ENCODE results near the gene POC1B. TPM values are rescaled to one million over a fixed set of nuclear protein-coding genes. Genes with fewer than 3 reads are reported as not detected.
A peak's percentile ranks its signal among the peaks of the same experiment; 100 is the strongest.

Gene POC1B
- total and polyA plus RNA-seq, 11 donors = 3.3 to 12.4 (median 8.5) TPM

- no peaks in the 10 kb centered on the region for H3K27me3 ChIP-seq
- TF ChIP-seq POLR2A (IDR thresholded peaks at IDR 0.05) (no peak), CTCF (IDR thresholded peaks at IDR 0.05) (no peak)
- 0 to 100% (median 63%) methylated on average over 1 of the region's 1 CpG for WGBS, 4 donors
- no peaks in the 10 kb centered on the region for H3K9me3 ChIP-seq
- H3K27ac ChIP-seq = peak overlapping the region in 2 of 12 donors; percentile 48 to 64
- no peak overlapping the region for H3K4me3 ChIP-seq
- intact Hi-C loops (cut with DNase I) = no loop called here
- ATAC-seq (no peak), DNase-seq (no peak)
- H3K36me3 ChIP-seq = no peaks in the 10 kb centered on the region
- H3K4me1 ChIP-seq = peaks cover 0 to 10% (median 0%) of the 10 kb centered on the region in 12 donors
These were observed 19.8 kb downstream of the POC1B start for GRCh38 chr12:89506050-89506449.

- ATAC-seq = no peak
These were observed 21.1 kb downstream of the POC1B start for GRCh38 chr12:89504560-89505346.

GRCh38 chr12:89501793-89502192 lies 24.1 kb downstream of the POC1B start:
- Histone ChIP-seq H3K4me1 (peaks cover 0 to 9% (median 0%) of the 10 kb centered on the region in 12 donors), H3K4me3 (no peak overlapping the region), H3K27me3 (no peaks in the 10 kb centered on the region), H3K27ac (peak overlapping the region in 1 of 12 donors; percentile 62), H3K9me3 (no peaks in the 10 kb centered on the region), H3K36me3 (peaks cover 0 to 8% (median 0%) of the 10 kb centered on the region in 9 donors)
- no peak for DNase-seq
- no peak for TF ChIP-seq POLR2A (IDR thresholded peaks at IDR 0.05)
- TF ChIP-seq CTCF (IDR thresholded peaks at IDR 0.05) = no peak
- ATAC-seq = peak in 2 of 4 donors; percentile 41
- intact Hi-C loops (cut with DNase I) = no loop called here

More at GRCh38 chr12:89504560-89505346, 21.1 kb downstream of the POC1B start:
- Histone ChIP-seq H3K27ac (no peak overlapping the region), H3K4me3 (no peak overlapping the region), H3K4me1 (peaks cover 0 to 10% (median 0%) of the 10 kb centered on the region in 12 donors), H3K36me3 (peaks cover 0 to 5% (median 0%) of the 10 kb centered on the region in 9 donors), H3K27me3 (no peaks in the 10 kb centered on the region), H3K9me3 (no peaks in the 10 kb centered on the region)
- intact Hi-C loops (cut with DNase I) = no loop called here
- no peak for TF ChIP-seq POLR2A (IDR thresholded peaks at IDR 0.05)
- no peak for TF ChIP-seq CTCF (IDR thresholded peaks at IDR 0.05)
- no peak for DNase-seq
- 95 to 96% (median 95%) methylated on average over 6 of the region's 6 CpGs for WGBS, 4 donors

GRCh38 chr12:89499857-89500256 lies 26.0 kb downstream of the POC1B start:
- intact Hi-C loops (cut with DNase I) = no loop called here
- peak in 1 of 5 donors; percentile 28 for DNase-seq
- TF ChIP-seq CTCF (IDR thresholded peaks at IDR 0.05) (no peak), POLR2A (IDR thresholded peaks at IDR 0.05) (no peak)

More at GRCh38 chr12:89499857-89500256, 26.0 kb downstream of the POC1B start:
- ATAC-seq = no peak
- Histone ChIP-seq H3K9me3 (no peaks in the 10 kb centered on the region), H3K36me3 (peaks cover 0 to 8% (median 0%) of the 10 kb centered on the region in 9 donors), H3K4me3 (no peak overlapping the region), H3K27me3 (no peaks in the 10 kb centered on the region), H3K27ac (no peak overlapping the region), H3K4me1 (peaks cover 0 to 5% (median 0%) of the 10 kb centered on the region in 12 donors)
- 94 to 95% (median 95%) methylated on average over 19 of the region's 19 CpGs for WGBS, 4 donors
